Subcutaneous adipose tissue (tissue), 4 donors: ENCODE measurements around the gene NPHP4. TPM values are rescaled to one million over a fixed set of nuclear protein-coding genes. Genes with fewer than 3 reads are reported as not detected.

Source experiments
- total RNA-seq, 4 donors: library from RNA; depleted of rRNA; stranded (reverse); fragments of >200 nt; gene quantifications; one replicate each; pipeline ENCODE4 v1.1.0, GENCODE V29; 2016
- TF ChIP-seq, protein P1 (sequence below): fragments of 450-650 bp; IDR thresholded peaks from one replicate; pipeline ENCODE4 v1.5.1; 2016; ENCODE audit warnings: low read depth, mild to moderate bottlenecking, control low read depth, antibody characterized with exemption, moderate library complexity

The NPHP4 gene
- total RNA-seq, 4 donors from 2014 or later: 7.3 to 11.9 (median 9.5) TPM

- TF ChIP-seq, protein P1, sequence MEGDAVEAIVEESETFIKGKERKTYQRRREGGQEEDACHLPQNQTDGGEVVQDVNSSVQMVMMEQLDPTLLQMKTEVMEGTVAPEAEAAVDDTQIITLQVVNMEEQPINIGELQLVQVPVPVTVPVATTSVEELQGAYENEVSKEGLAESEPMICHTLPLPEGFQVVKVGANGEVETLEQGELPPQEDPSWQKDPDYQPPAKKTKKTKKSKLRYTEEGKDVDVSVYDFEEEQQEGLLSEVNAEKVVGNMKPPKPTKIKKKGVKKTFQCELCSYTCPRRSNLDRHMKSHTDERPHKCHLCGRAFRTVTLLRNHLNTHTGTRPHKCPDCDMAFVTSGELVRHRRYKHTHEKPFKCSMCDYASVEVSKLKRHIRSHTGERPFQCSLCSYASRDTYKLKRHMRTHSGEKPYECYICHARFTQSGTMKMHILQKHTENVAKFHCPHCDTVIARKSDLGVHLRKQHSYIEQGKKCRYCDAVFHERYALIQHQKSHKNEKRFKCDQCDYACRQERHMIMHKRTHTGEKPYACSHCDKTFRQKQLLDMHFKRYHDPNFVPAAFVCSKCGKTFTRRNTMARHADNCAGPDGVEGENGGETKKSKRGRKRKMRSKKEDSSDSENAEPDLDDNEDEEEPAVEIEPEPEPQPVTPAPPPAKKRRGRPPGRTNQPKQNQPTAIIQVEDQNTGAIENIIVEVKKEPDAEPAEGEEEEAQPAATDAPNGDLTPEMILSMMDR: no peak
Measured at GRCh38 chr1:5927506-5928370, 64.5 kb downstream of the NPHP4 start.

DNA sequence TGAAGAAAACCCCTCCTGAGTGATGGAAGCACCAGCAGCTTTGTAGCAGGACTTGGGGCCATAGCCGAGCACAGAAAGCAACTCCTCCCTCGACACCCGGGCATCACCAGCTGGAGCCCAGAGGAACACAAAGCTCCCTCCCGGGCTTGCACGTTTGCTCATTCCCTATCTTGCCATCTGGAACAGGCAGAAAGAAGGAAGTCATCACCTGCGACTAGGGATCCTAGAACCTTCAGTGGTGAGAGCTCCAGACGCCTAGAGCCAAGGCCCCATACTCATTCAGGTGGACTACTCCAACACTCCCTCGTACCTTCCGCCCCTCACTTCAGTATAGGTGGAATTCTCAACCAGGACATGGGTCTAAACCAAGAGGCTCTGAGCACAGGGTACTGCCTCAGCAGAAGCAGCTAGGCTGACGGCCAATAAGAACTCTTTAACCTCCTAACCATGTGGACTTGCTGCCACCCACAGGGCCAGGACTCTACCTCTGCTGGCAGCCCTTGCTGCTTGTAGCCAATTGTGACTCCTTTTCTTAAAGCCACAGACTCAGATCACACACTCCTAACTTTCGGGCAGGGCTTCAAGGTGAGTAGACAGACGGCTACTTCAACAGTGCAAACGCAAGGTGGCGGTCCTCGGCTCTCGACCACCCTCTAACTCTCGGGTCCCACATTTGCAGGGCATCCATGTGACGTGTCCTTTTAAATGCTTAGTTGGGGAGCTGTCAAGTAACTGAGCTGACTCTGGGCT is 65.4 kb downstream of the NPHP4 start:
- TF ChIP-seq, protein P1: no peak

DNA sequence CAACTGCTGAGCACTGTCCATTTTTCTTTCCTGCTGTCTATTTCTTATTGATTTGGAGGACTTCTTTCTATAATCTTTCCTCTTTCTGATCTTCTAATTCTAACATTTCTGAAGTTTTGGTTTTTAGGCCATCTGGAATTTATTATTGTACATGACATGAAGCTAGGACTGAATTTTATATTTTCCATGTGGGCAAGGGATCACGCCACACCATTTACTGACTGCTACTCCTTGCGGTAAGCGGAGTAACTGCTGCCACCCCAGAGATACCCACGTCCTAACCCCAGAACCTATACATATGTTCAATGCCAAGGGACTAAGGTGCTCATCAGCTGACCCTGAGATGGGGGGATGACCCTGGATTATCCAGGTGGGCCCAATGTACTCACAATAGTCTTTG is 70.6 kb downstream of the NPHP4 start:
- TF ChIP-seq, protein P1: no peak

- TF ChIP-seq, protein P1: no peak
Measured at GRCh38 chr1:5921129-5921528, 71.1 kb downstream of the NPHP4 start.

GRCh38 chr1:5920201-5920600 is 72.0 kb downstream of the NPHP4 start:
- TF ChIP-seq, protein P1: no peak

GRCh38 chr1:5918275-5918649 is 74.0 kb downstream of the NPHP4 start:
- TF ChIP-seq, protein P1: no peak

- TF ChIP-seq, protein P1: no peak
Measured at GRCh38 chr1:5917591-5918274, 74.5 kb downstream of the NPHP4 start.
